NOMO-1 treated with dmso at 0.1 percent for 144 hours (cell line): ENCODE data around the gene PVALEF.
"Not testable (repeated sequence)": the region's sequence is repeated elsewhere in the genome, so short reads cannot be mapped to it uniquely, and the experiment has no call there.

Experiments
- DNase-seq: peaks from one replicate; lab custom pipeline; 2025; ENCODE audit not compliant: unreplicated experiment; lab: John Stamatoyannopoulos, UW

The PVALEF gene

DNA sequence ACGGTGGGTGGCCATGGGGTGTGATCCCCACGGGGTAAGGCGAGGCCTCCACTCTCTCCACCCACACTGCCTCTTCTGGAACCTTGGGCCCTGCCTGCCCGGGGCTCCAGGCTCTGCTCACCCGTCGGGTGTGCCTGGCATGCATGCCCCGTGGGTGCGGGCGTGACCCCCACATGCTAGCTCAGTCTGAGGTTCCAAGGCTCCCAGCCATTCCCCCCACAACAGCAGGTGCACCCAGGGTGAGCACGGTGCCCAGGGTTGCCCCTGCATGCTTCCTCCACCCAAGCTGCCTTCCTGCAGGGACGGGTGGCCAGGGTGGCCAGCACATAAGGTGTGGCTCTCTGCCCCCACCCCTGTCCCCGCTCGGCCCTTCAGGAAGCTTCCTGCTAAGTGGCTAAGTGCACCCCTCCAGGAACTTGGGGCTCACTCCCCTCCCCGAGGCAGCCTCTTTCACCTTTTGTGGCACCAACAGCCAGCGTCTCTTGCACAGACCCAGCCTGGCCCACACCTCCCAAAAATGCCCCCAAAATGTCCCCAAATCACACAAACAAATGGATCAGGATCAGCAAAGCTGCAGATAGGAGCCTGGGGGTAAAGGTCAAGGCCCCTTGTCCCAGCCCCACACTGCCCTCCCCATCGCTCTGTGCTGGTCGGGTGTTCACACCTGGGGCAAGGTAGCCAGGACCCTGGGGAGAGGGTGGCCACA is 21.4 kb upstream of the PVALEF start:
- DNase-seq: no peak

DNA sequence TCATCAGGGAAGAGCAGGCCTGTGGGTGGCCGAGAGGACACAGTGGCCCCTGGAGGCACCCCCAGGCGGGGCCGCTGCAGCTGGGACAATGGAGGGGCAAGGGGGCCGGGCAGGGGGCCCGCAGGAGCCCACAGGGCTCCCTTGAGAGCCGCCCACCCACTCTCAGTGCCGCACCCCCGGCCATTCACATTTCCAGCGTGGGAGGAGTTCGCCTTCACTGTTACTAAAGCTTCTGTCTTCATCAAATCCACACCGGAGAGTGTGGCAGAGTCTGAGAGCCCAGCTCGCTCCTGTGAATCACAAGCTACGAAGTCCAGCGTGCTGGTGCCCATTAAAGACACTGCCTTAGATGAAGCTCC is 20.9 kb upstream of the PVALEF start:
- no peak for DNase-seq

DNA sequence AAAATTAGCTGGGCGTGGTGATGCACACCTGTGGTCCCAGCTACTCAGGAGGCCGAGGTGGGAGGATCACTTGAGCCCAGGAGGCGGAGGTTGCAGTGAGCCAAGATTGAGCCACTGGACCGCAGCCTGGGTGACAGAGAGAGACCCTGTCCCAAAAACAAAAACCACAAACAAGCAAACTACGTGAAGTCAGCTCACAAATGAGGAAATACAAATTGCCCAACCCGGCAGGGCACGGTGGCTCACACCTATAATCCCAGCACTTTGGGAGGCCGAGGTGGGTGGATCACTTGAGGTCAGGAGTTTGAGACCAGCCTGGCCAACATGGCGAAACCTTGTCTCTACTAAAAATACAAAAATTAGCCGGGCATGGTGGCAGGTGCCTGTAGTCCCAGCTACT is 19.1 kb upstream of the PVALEF start:
- not testable (repeated sequence) for DNase-seq

- no peak for DNase-seq
Measured at GRCh38 chr17:81147701-81148100, 17.6 kb upstream of the PVALEF start.

- no peak for DNase-seq
Measured at GRCh38 chr17:81148571-81148970, 16.7 kb upstream of the PVALEF start.

DNA sequence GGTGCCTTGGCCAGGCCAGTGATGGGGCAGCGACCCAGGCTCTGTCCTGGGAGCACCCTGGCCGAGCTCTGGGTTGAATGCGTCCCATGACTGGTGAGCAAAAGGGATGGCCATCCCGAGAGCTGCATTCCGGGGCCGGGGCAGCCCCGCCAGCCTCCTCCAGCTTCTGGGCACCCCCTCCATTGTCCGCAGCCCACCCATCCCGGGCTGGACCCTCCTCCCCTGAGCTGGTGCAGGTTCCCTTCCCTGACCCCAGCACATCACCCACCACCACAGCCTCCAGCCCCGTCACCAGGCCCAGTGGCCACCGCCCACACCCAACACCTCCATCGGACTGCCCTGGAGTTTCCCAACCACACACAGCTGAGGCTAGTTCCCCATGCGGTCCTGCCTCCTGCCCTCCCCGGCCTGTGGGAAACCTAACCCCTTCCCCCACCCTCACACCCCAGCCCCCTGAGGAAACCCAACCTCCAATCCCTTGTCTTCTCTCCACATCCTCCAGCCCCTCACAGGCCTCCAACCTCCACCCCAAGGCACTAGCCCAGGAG is 16.2 kb upstream of the PVALEF start:
- no peak for DNase-seq

DNA sequence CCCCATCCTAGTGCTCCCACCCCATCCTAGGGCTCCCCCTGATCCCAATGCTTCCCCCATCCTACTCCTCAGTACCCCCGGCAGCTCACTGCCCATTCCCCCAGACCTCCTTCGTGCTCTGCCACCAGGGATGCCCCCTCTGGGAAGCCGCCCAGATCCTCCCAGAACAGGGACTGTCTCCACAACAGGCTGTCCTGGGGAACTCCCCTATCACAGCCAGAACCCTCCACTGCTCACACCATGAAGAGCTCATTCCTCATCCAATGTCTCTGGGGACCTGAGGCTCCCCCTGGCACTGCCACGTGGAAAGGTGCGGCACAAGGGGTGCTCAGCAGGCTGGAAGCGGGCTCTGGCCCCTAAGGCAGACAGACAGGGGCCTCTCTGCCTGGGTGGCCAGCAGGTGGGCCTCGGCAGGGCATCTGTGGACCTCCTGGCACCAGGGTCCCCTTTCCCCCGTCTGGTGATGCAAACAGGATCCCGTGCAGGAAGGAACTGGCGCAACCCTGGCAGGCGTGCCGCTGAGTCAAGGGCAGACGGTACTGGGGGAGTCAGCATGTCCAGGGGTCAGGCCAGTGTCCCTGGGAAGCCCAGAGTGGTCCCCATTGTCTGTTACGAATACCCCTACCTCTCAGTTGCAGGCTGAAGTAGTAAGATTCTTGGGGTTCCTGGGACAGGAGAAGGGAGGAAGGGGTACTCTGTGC is 14.8 kb upstream of the PVALEF start:
- no peak for DNase-seq

DNA sequence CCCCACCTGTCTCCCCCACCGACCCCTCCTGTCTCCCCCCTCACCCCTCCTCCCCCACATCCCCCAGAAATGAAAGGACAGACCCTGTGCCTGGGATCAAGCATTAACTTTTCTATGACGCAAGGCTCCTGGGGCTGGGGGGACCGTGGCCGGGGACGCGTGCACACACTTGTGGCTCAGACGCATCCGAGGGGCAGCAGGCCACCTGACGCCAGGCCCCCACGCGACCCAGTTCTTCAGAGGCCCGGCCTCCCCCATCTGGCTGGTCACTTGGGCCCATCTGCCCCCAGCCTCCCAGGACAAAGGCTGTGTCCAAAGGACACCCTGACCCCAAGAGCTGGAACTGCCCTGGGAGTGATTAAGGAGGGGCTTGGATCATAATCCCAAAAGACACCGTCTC is 14.0 kb upstream of the PVALEF start:
- no peak for DNase-seq

GRCh38 chr17:81152288-81152828 is 12.9 kb upstream of the PVALEF start:
- DNase-seq: no peak

GRCh38 chr17:81153340-81153803 is 11.9 kb upstream of the PVALEF start:
- no peak for DNase-seq

GRCh38 chr17:81154016-81154415 is 11.3 kb upstream of the PVALEF start:
- not testable (repeated sequence) for DNase-seq

DNA sequence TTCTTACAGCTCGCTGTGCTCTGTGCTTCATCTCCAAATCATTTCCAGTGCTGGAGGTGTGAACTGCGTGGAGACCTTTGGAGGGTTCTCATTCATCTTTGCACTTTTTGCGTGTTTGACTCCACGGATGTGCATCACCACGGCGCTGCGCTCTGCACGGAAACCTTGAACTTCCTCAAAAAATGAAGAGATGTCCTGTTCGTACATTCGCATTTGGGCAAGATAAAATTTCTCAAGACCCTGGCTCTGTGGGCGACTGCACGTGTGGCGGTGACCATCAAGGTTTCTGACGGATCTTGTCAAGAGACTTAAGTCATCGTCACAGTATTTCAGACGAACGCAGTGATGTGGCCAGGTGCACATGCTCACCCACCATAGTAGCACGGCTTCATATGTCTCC is 10.3 kb upstream of the PVALEF start:
- no peak for DNase-seq

- no peak for DNase-seq
Measured at GRCh38 chr17:81156866-81157805, 8.2 kb upstream of the PVALEF start.

GRCh38 chr17:81157848-81158687 is 7.2 kb upstream of the PVALEF start:
- DNase-seq: no peak

- no peak for DNase-seq
Measured at GRCh38 chr17:81158688-81159590, 6.4 kb upstream of the PVALEF start.

DNA sequence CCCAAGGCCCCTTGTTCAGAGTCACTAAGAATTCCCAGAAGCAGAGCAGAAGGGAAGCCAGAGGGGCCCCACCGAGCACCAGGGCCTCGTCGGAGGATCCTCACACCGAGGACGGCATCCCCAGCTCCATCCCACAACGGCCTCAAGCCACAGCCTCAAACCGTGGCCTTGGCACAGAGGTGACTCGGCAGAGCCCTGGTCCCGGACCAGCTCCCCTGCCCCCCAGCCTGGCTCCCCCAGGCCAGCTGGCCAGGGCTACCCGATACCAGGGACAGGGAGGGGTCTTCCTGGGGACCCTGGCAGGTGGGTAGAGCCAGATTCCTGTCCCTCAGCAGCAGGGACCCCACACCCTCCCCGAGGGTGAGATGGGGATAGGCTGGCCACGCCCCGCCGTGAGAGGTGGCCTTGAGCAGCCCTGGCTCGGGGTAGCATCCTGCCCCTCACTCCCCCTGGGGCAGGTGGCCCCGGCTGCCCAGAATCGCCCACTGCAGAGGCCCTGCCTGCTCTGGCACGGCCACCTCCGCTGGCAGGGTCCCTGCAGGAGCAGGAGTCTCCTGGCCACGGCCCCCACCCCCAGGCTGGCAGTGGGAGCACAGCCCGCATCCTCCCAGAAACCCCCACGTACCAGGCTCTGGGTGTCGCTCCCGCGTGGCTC is 5.6 kb upstream of the PVALEF start:
- DNase-seq: no peak

DNA sequence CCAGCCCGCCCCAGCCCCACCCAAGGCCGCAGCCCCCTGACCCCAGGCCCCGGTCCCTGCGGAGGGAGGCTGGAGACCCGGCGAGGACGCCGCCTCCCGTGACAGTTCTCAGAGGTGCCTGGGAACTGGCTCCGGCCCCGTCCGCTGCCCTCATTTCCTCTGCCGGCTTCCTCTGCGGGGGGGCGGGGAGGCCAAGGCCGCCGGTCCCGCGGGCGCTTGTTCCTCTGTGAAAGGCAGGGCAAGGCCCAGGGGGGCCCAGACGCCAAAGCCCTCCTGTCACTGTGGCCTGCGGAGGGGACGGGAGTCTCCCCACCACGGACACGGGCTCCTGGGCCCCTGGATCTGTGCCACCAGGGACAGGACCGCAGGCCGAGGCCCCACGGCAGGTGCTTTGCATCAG is 5.0 kb upstream of the PVALEF start:
- no peak for DNase-seq

DNA sequence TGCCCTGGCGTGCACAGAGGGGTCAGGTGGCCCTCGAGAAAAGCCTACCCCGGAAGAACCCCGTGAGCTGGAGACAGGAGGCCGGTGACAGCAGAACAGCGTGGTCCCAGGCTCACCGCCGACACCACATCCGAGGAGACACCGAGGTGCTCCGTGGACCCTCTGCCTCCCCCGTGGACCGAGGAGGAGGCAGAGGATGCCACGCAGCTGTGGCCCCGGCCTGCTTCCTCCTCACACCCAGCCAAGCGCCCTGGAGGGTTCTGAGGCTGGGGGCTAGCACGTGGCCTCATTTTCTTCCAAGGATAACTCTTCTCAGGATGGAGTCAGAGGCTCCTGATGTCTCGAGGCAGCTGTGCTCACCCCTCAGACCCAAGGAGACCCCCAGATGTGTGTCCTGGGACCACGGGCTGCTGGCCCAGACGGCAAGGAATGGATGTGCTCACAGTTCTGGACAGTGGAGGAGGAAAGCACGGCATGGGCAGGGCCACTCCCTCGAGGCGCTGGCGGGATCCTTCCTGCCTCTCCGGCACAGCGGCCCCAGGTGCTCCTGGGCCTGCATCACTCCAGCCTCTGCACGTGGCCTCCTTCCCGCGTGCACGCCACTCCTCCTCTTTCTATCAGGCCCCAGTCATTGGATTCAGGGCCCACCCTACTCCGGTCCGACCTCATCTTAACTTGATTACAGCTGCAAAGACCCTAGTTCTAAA is 4.4 kb upstream of the PVALEF start:
- no peak for DNase-seq
